DND-41 (cell line): ENCODE results near the gene EXOSC1.

Source experiments
- CTCF ChIP-seq: IDR thresholded peaks from 2 replicates; pipeline ENCODE4 v1.5.1; 2012; ENCODE audit warnings: borderline replicate concordance, low read length, moderate library complexity, mild to moderate bottlenecking; ENCODE audit not compliant: poor library complexity, severe bottlenecking; ENCODE audit errors: extremely low read depth
- EZH2 ChIP-seq: IDR thresholded peaks from 3 replicates; pipeline ENCODE4 v1.6.1; 2012; ENCODE audit warnings: borderline replicate concordance, low read depth, mild to moderate bottlenecking, moderate library complexity, low read length, inconsistent platforms; ENCODE audit not compliant: severe bottlenecking

- no peak for TF ChIP-seq CTCF
- TF ChIP-seq EZH2: no peak
Measured at GRCh38 chr10:97407952-97408248, 37.9 kb downstream of the EXOSC1 start.
